Activated CD8-positive, alpha-beta memory T cell treated with anti-CD3 and anti-CD28 coated beads for 24 hours (primary cell): ENCODE data around the gene SF3B5.
"Not testable (repeated sequence)": the region's sequence is repeated elsewhere in the genome, so short reads cannot be mapped to it uniquely, and the experiment has no call there.

Source experiments
- DNase-seq: peaks from one replicate; pipeline ENCODE4 v3.0.0-alpha.2; 2020

The SF3B5 gene

GRCh38 chr6:144095134-144096002, at the start of gene SF3B5:
Gene SF3B5 (minus strand): TSS chr6:144095573. CDS start chr6:144095497, 76 bp downstream.
- DNase-seq: peak; percentile 96

DNA sequence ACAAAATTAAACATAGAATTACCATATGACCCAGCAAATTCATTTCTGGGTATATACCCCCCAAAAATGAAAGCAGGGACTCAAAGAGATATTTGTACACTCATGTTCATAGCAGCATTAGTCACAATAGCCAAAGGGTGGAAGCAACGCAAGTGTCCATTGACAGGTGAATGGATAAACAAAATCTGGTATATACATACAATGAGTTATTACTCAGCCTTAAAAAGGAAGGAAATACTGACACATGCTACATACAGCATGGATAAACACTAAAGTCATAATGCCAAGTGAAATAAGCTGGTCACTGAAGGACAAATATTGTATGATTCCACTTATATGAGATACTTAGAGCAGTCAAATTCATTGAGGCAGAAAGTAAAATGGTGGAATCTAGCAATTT, 49.6 kb upstream of the SF3B5 start:
- no peak for DNase-seq

- no peak for DNase-seq
Observed at GRCh38 chr6:144143878-144144277, 48.5 kb upstream of the SF3B5 start.

DNA sequence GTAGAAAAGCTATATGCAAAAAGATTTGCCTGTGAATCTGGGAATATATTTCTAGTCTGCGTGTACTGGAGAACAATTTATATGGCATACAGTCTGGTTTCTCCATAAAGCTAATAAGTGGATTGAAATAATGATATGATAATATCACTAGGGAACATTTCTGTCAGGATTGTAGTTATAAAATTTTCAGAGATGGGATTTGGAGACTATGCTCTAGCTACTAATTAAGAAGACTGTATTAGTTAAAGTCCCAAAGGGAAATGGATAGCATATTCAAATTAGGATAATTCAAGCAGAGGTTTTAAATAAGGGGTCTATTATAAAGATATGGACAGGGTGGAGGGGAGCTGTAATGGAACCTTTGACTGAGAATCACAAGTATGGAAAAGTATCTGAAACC, 47.7 kb upstream of the SF3B5 start:
- no peak for DNase-seq

DNA sequence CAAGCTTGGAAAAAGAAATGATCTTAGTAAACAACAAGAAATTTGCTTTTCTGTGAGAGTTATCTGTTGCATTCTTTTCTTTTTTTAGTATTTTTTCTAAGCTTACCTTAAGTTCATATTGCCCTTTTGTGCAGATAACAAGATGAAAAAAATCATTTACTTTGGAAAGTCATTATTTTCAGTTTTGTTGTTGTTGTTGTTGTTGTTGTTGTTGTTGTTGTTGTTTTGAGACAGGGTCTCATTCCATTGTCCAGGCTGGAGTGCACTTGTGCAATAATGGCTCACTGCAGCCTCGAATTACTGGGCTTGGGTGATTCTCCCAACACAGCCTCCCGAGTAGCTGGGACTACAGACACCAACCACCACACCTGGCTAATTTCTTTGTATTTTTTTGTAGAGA, 46.1 kb upstream of the SF3B5 start:
- no peak for DNase-seq

GRCh38 chr6:144140867-144141266, 45.5 kb upstream of the SF3B5 start:
- no peak for DNase-seq

DNA sequence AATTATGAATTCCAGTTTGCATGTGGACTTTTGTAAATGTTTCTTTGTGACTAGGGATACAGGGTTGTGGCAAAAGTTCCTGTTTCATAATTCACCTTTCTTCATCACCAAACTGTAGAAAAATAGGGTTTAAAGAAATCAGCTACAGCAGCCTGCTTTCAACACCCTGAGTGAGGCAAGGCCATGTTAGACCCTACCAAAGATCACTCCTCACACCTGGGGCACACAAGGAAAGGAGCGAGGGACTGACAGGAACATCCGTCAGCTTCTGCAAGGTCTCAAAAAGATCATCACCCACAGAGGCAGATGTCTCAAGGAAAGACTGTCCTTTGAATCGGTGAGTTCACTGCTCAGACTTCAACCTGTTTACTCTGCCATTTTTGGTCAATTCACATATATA, 44.4 kb upstream of the SF3B5 start:
- no peak for DNase-seq

- no peak for DNase-seq
Observed at GRCh38 chr6:144138542-144138941, 43.2 kb upstream of the SF3B5 start.

DNA sequence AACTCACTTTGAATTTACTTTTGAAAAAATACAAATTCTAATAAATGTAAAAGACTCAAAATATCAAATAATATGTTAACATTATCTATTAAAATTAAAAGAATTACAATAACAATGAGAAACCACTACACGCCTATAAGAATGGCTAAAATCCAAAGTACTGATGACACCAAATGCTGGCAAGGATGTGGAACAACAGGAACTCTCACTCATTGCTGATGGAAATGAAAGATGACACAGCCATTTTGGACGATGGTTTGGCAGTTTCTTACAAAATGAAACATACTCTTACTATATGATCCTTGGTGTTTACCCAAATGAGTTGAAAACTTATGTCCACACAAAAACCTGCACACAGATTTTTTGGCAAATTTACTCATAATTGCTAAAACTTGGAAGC, 39.4 kb upstream of the SF3B5 start:
- DNase-seq: no peak

DNA sequence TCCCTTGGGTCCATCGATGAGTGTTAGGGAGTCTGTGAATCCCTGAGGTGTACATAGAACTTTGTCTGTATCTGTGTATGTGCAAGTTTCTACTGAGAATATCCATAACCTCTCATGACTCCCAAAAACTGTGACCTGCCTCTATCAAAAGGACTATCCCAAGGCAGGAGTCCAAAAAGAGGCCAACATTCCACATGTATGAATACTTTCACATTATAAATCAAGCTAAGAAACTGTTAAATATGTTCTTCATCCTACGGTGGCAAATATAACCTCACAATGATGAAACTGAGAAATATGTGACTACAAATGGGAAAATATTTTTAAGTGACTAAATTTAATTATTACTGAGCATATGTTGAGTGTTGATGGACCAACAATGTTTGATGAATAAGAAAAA, 38.8 kb upstream of the SF3B5 start:
- DNase-seq: no peak

- DNase-seq: no peak
Observed at GRCh38 chr6:144133225-144133821, 38.0 kb upstream of the SF3B5 start.

- not testable (repeated sequence) for DNase-seq
Observed at GRCh38 chr6:144132167-144132690, 36.9 kb upstream of the SF3B5 start.

DNA sequence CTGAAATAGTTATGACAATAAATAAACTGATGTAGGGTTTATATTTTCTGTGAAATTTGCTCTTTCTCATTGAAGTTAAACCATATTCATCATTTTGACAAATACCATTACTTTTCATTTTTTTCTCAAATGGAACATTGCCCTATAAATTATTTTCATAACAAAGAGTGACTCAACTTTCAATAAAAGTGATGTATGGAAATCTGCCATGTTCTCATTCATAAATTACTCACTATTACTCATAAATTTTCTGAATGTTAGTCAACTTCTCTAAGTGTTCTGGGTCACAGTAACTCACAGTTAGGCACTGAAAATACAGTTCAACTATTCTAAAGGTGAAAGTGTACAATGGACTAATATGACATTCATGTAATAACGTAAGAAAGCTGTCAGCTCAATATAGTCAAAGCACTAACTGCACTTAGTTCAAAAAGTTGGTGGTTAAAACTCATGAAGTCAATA, 35.9 kb upstream of the SF3B5 start:
- no peak for DNase-seq

DNA sequence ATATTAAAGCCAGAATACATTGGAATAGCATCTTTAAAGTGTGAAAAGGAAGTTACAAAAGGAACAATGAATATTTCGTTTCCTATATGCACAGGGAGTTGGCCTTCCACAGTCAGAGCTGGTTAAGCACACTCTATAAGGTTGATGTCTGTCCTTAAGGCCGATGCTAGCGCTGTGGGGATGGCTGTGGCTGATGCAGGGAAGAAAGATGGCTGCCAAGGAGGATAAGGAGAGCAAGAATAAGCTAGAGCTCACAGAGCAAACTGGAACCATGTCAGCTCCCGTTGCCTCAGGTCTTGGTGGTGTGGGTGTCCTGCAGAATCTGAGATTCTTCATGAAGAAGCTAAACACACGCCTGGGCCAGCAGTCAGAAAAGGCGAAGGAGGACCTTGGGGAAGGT, 34.1 kb upstream of the SF3B5 start:
- no peak for DNase-seq

DNA sequence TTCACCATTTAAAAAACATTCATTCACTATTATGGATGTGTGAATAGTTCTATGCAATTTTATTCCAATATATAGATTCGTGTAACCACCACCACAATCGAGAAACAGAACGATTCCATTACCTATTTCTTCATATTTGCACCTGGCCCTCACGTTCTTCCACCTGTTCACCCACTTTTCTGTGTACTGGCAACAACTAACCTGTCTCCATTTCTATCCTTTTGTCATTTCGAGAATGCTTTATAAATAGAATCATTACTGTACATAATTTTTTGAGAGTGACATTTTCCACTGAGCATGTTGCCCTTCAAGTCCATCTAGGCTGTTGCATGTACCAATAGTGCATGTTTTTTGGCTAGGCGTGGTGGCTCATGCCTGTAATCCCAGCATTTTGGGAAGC, 31.7 kb upstream of the SF3B5 start:
- no peak for DNase-seq

- no peak for DNase-seq
Observed at GRCh38 chr6:144123836-144124235, 28.5 kb upstream of the SF3B5 start.

DNA sequence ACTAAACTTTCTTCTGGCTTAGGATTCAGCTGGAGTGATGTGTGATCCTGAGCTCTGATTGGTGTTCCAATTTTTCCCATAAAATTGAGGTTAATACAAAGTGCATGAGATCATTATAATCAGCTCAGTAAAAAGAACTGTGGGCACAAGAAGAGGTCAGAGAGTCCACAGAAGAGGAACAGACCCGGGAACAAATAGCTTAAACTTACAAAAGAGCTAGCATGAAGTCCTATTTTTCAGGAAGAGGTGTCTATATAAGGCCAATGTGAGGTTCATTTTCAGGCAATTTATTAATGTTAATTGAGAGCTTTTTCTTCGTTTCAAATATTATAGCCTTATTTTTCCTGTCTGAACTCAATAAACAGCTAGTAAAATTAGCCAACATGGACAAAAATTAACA, 28.0 kb upstream of the SF3B5 start:
- DNase-seq: no peak

DNA sequence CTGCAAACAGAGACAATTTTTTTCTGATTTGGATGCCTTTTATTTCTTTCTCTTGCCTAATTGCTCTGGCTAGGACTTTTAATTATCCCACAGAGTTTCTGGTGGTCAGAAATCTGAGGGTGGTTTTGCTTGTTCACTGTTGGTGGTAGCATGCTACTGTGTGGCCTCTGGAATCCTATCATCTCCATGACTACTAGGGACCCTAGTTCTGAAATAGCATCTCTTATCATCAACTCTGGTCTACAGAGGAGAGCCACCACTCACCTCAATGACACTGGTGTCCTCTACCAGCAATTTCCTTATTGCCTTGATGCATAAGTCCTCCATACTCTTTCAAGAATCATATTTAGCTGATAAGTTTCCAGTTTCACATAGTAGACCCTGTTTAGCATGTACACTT, 27.5 kb upstream of the SF3B5 start:
- DNase-seq: no peak

DNA sequence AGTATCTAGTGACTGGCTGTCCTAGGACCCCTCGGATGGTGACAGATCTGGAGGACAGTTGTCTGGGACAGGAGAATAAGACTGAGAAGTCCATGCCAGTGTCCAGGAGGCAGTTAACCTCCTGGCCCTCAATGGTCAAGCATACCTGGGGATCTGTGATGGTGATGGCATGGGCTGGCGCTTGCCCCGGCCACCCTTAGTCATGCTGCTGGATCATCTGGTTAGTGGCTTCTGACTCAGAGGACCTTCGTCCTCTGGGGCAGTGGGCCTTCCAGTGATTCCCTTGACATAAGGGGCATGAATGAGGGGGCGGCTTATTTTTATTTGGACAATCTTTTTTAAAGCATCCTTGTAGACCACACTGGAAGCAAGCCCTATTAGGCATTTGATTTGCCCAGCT, 24.0 kb upstream of the SF3B5 start:
- DNase-seq: no peak

GRCh38 chr6:144115219-144115618, 19.8 kb upstream of the SF3B5 start:
- no peak for DNase-seq

- DNase-seq: no peak
Observed at GRCh38 chr6:144113366-144113765, 18.0 kb upstream of the SF3B5 start.

DNA sequence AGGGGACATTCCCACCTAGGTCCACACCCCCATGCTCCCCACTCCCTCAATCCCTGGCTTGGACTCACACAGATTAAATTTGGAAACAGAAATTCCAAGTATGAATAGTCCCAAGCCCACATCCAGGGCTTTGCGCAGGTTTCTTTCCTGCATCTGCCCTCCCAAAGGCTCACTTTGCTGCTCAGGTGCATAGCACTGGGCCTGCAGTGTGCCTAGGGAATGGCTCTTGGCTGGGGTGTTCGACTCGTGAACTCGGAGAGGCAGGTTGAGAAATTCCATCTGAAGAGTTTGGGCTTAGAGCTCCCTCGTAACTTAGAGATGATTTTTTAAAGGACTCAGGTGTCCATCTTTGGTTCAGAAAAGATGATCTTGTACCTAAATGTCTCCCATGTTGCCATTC, 14.8 kb upstream of the SF3B5 start:
- DNase-seq: no peak

- DNase-seq: no peak
Observed at GRCh38 chr6:144106206-144106605, 10.8 kb upstream of the SF3B5 start.

GRCh38 chr6:144104898-144105487, 9.6 kb upstream of the SF3B5 start:
- DNase-seq: no peak
